HG03064 (cell line): ENCODE results near the gene PLEKHH2.
"Not testable (repeated sequence)": the region's sequence is repeated elsewhere in the genome, so short reads cannot be mapped to it uniquely, and the experiment has no call there.

Experiments used
- ATAC-seq: cut with Tn5 transposase; IDR thresholded peaks from one replicate; pipeline ENCODE4 v1.9.1; 2021; ENCODE audit warnings: low read depth; ENCODE audit not compliant: unreplicated experiment

Gene PLEKHH2

DNA sequence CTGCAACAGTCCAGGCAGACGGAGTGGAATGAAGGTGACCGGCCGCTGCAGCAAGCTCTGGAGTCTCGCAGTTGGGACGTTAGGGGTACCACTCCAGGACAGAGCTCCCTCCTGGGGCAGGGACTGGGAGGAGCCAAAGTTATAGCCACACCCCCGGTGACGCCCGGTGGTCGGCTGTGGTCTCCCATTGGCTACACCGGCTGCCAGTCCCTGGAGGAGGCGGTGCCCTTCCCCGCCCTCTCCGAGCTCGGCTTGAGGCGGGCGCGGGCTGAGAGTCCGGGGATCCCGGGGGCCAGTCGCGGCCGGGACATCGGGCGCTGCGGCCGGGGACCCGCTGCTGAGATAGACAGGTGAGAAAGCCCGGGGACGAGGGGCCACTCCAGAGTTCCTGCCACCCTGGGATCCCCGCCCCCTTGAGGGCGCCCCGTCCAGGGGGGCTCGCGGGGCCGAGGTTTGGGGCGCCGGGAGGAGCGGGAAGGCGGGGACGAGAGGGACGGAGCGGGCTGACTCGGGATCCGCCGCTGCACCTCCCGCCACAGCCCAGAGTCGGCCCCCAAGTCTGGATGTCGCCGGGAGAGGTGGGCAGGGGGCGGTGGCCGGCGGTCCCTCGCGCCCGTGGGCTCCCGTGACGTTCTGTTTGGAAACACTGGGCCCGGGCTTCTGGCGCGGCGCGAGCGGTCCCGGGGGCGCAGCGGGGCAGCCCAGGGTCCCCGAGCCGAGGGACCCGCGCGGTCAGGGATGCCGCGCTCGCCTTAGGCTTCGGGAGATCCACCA lies at the start of gene PLEKHH2:
TSS of gene PLEKHH2 (plus strand) at position 231 of the 774 bp plus-strand sequence. CDS start 7,414 bp downstream, outside the sequence.
- peak; percentile 98 for ATAC-seq

DNA sequence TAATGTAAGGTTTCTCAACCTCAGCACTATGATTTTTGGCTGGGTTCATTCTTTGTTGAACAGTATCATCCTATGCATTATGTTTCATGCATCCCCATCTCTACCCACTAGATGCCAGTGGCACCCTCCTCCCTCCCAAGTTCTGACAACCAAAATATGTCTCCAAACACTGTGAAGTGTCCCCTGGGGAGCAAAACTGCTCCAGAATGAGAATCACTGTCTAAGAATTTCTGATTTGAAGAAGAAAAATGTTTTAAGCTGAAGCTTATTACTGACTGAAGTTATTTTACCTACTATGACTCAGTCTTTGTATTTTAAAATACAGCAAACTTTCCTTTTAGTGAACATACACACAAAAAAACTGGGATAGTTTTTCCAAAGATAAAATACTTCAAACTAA lies 44.6 kb upstream of the PLEKHH2 start:
- no peak for ATAC-seq

DNA sequence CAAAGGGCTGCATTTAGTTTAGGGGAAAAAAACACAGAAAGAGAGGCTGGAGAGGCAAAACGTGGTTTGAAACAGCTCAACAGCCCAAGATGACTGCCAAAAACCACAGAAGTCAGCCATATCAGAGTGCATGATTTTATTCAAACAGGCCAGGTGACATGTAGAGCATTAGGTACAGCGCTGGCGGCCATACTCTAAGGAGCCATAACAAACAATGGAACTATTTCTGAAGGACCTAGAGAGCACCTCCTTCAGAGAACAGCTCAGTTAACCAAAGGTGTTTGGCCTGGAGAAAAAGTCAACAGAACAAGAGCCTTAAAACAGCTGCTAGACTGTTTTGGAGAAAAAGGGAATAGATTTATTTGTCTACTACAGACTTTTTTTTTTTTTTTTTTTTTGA lies 43.8 kb upstream of the PLEKHH2 start:
- no peak for ATAC-seq

DNA sequence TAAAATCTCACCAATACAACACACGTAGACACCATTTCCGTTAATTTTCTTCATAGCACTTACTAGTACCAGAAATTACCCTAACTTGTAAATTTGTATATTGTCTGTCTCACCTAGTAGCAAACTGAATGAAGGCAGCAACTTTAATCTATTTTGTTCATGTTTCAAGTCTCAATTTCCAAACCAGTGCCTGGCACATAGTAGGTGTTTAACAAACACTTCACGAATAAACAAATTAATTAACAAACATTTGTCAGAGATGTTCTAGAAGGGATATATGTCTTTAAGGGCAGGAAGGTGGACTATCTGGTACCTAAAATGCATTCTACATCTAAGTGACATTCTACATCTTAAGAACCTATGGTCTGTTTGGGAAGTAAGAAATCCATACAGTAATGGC lies 42.2 kb upstream of the PLEKHH2 start:
- no peak for ATAC-seq

DNA sequence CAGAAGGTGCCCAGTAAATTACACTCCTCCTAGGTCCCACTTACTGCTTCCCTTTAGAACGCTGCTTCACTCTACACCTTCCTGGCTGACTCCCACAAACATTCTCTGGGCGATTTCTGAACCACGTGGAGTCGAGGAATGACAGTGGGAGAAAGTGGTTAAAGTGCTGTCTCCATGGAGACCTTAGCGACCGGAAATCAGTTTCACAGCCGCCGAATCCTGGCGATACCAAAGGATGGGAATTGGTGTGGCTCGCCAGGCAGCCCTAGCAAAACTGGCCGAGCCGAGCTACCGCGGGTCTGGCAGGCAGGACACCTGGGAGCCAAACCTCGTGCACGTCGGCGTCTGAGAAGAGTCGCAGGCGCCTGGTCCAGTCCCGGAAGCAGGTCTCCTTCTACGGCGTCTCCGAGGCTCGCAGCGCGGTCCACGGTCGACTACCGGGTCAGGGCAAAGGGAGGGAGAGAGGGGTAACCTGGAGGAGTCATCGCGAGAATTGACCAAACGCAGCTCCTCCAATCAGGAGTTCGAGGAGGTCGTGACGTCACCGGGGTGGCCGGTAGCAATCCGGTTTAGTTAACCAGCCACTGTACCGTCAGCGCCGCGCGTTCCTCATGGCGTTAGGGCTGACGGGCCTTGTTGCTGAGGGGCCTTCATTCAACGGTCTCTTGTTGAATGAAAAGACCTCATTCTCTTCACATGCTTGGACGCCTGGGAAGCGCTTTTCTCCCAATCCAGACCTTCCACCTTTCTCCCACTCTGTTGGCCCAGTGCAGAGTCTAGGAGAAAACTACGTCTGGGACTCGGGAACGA lies 41.3 kb upstream of the PLEKHH2 start, which contains the start of gene THADA:
TSS of gene THADA (minus strand) at position 436 of the 810 bp plus-strand sequence. CDS start 3,646 bp downstream, outside the sequence.
- ATAC-seq = peak; percentile 96

DNA sequence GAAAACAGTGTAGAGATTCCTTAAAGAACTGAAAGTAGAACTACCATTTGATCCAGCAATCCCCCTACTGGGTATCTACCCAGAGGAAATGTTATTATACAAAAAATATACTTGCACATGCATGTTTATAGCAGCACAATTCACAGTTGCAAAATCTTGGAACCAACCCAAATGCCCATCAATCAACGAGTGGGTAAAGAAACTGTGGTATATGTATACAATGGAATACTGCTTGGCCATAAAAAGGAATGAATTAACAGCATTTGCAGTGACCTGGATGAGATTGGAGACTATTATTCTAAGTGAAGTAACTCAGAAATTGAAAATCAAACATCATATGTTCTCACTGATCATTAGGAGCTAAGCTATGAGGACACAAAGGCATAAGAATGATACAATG lies 36.5 kb upstream of the PLEKHH2 start:
- not testable (repeated sequence) for ATAC-seq

DNA sequence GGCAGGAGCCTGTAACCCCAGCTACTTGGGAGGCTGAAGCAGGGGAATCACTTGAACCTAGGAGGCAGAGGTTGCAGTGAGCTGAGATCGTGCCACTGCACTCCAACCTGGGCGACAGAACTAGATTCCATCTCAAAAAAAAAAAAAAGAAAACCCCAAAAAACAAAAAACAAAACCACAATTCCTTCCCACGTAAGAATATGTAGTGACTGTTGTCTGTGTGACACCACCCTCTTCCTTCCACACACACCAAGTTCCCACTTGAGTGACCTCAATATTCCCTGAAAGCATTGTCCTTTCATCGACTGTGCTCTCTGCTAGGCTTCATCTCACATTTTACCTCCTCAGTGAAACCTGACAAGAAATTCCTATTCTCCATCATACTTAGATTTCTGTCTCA lies 32.4 kb upstream of the PLEKHH2 start:
- ATAC-seq = no peak

- ATAC-seq = no peak
These were observed 31.9 kb upstream of the PLEKHH2 start for GRCh38 chr2:43605079-43605655.

- ATAC-seq = no peak
These were observed 31.2 kb upstream of the PLEKHH2 start for GRCh38 chr2:43605851-43606250.

- no peak for ATAC-seq
These were observed 27.7 kb upstream of the PLEKHH2 start for GRCh38 chr2:43609290-43609918.

DNA sequence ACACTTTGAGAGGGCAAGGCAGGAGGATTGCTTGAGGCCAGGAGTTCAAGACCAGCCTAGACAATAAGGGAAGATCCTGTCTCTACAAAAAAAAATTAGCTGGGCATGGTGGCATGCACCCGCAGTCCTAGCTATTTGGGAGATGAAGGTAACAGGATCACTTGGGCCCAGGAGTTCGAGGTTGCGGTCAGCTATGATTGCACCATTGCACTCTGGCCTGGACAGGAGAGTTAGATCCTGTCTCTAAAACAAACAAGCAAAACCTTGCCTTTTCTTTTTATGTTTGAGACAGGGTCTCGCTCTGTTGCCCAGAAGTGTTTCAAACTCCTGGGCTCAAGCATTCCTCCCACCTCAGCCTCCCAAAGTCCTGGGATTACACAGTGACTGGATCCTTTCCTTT lies 26.7 kb upstream of the PLEKHH2 start:
- no peak for ATAC-seq

- ATAC-seq = no peak
These were observed 24.8 kb upstream of the PLEKHH2 start for GRCh38 chr2:43611987-43612894.

DNA sequence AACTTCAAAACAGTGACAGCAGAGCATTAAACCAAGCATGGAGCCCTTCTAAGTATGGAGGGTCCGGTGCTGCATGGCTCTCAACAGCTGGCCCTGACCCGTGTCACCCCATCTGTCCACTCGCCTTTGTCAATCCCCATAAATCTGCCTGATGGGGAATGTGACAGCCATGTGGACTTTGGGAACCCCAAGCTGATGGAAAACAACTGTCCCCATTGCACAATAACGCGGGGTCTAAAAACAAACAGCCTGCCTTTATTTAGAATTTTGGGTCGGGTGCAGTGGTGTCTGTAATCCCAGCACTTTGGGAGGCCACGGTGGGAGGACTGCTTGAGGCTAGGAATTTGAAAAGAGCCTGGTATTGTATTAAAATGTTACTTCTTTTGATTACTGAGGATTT lies 24.1 kb upstream of the PLEKHH2 start:
- no peak for ATAC-seq

DNA sequence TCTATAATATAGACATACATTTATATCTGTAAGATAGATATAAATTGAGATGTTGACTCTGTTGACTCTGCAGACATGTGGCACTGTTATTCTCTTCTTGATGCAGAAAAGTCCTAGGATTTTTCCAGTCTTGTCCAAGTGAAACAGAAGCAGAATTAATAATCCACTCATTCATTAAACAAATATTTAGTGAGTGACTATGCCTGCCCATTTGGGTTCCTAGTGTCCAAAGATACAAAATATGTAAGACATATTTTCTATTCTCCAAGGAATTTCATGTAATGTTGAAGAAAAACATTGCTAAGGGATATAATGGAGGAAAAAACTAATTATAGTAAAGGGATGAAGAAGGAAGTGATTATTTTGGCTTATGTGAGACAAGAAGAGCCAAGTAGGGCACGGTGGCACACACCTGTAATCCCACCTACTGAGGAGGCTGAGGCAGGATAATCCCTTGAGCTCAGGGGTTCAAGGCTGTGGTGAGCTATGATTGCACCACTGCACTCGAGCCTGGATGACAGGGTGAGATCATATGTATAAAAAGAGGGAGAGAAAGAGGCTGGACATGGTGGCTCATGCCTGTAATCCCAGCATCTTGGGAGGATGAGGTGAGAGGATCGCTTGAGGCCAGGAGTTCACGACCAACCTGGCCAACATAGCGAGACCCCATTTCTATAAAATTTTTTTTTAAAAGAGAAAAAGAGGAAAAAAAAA lies 19.9 kb upstream of the PLEKHH2 start:
- ATAC-seq = no peak

- ATAC-seq = no peak
These were observed 17.5 kb upstream of the PLEKHH2 start for GRCh38 chr2:43619511-43619910.

DNA sequence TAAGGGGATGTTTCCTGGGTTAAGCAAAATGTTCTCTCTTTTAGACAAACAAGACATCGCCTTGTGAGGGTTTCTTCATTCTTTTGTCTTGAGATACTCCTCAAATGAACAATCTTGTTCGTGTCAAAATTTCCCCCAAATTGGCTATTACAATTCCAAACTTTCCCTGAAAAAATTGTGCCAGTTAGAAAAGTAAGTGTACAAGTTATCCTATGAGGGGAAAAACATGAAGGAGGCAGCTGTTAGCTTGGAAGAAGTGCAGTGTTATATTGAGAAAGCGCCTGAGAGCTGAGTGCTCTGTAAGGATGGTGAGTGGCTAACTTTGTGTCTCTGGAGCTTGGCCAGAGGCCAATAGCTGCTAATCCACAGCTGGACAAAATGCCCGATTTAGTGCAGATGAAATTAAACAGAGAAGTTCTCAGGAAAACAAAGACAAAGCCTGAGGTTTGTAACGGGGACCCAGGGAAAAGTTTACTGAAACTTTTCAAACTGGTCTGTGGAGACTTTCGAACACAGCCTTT lies 14.1 kb upstream of the PLEKHH2 start:
- ATAC-seq = no peak

DNA sequence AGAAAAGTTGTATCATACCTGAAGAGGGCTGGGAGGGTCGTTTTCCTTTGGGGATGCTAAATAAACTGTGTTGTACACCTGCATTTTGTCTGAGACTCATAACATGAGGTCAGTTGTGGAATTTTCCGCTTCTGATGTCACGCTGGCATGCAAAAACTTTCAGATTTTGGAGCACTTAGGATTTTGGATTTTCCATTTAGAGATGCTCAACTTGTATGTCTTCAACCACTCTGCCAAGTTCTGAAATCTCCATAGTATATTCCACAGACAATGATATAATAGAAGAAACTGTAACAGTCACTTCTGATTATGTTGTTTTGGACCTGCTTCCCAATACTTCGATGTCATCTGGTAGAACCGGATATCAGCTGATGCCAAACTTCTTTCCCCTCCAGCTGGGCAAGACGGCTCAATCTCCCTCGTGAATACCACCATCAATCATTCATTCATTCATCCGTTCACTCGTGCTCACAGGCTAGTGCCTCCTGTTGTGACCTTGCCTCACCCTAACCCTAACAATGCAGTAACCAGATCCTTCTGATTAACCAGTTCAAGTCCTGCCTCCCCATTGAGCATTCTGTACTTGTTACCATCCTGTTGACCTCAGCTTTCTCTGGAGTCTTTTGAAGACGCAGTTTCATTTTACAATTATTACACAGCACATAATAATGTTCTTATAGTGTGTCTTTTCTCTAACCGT lies 5.3 kb upstream of the PLEKHH2 start:
- ATAC-seq = no peak

- ATAC-seq = no peak
These were observed 2.3 kb upstream of the PLEKHH2 start for GRCh38 chr2:43634604-43635306.
